ENCODE data around the gene HOXA2.
A peak's percentile ranks its signal among the peaks of the same experiment; 100 is the strongest.

The HOXA2 gene

DNA sequence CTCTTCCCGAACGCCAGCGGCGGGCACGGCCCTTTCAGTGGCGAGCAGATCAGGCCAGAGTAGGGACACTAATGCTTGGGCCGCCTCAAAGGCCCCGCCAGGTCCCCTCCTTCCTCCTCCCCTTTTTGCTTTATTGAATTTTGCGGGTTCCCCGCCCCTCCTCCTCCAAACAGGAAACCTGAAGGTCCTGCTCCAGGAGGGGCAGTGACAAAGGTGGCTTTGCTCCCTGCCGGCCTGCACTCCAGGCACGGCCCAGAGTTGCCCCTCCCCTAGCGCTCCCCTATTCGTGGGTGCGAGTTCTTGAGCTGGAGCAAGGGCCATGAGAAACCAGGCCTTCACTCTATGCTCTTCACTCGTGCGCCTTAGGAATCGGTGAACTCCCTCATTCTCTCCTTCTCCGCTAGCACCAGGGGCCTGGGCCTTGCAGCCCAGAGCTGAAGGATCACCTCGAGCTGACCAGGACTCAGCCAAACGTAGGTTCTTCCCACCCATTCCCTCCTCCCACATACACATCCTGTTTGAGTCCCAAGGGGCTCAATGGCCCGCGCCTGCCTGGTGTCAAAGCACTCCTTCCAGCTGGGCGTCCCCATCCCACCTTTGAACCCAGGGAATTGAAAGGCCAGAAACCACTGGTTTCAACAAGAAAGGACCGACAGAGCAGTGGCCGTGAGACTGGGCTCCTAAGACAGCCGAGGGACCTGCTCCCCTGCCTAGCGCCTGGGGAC is 45.7 kb upstream of the HOXA2 start (continued):
- TF ChIP-seq, protein P1, sequence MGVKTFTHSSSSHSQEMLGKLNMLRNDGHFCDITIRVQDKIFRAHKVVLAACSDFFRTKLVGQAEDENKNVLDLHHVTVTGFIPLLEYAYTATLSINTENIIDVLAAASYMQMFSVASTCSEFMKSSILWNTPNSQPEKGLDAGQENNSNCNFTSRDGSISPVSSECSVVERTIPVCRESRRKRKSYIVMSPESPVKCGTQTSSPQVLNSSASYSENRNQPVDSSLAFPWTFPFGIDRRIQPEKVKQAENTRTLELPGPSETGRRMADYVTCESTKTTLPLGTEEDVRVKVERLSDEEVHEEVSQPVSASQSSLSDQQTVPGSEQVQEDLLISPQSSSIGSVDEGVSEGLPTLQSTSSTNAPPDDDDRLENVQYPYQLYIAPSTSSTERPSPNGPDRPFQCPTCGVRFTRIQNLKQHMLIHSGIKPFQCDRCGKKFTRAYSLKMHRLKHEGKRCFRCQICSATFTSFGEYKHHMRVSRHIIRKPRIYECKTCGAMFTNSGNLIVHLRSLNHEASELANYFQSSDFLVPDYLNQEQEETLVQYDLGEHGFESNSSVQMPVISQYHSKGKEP (tag by site-specific recombination; IDR thresholded peaks at IDR 0.05), result no peak
- TF ChIP-seq ZNF785 (tag by site-specific recombination; IDR thresholded peaks at IDR 0.05) (no peak), ZNF660 (tag by site-specific recombination; IDR thresholded peaks at IDR 0.05) (no peak), KLF9 (tag by site-specific recombination; IDR thresholded peaks at IDR 0.05; ENCODE audit: low read depth) (no peak), HOXD13 (CRISPR knock-in tag; IDR thresholded peaks at IDR 0.05; ENCODE audit: borderline replicate concordance) (no peak), ZNF248 (tag by site-specific recombination; IDR thresholded peaks at IDR 0.05) (no peak), SCRT1 (tag by site-specific recombination; IDR thresholded peaks at IDR 0.05; ENCODE audit: borderline replicate concordance) (no peak), ZNF830 (tag by site-specific recombination; IDR thresholded peaks at IDR 0.05; ENCODE audit: low read depth) (no peak), ZNF155 (tag by site-specific recombination; IDR thresholded peaks at IDR 0.05) (no peak), HOXC10 (CRISPR knock-in tag; IDR thresholded peaks at IDR 0.05) (no peak), ZNF707 (tag by site-specific recombination; IDR thresholded peaks at IDR 0.05) (no peak), ZNF394 (tag by site-specific recombination; IDR thresholded peaks at IDR 0.05; ENCODE audit: borderline replicate concordance) (no peak), GFI1B (tag by site-specific recombination; IDR thresholded peaks at IDR 0.05) (no peak), ZNF596 (tag by site-specific recombination; IDR thresholded peaks at IDR 0.05) (no peak), SALL2 (tag by site-specific recombination; IDR thresholded peaks at IDR 0.05; ENCODE audit: borderline replicate concordance) (no peak), ZNF548 (tag by site-specific recombination; IDR thresholded peaks at IDR 0.05) (no peak), ZNF174 (tag by site-specific recombination; IDR thresholded peaks at IDR 0.05) (no peak), ZNF112 (tag by site-specific recombination; IDR thresholded peaks at IDR 0.05) (no peak)
- TF ChIP-seq, protein P2, sequence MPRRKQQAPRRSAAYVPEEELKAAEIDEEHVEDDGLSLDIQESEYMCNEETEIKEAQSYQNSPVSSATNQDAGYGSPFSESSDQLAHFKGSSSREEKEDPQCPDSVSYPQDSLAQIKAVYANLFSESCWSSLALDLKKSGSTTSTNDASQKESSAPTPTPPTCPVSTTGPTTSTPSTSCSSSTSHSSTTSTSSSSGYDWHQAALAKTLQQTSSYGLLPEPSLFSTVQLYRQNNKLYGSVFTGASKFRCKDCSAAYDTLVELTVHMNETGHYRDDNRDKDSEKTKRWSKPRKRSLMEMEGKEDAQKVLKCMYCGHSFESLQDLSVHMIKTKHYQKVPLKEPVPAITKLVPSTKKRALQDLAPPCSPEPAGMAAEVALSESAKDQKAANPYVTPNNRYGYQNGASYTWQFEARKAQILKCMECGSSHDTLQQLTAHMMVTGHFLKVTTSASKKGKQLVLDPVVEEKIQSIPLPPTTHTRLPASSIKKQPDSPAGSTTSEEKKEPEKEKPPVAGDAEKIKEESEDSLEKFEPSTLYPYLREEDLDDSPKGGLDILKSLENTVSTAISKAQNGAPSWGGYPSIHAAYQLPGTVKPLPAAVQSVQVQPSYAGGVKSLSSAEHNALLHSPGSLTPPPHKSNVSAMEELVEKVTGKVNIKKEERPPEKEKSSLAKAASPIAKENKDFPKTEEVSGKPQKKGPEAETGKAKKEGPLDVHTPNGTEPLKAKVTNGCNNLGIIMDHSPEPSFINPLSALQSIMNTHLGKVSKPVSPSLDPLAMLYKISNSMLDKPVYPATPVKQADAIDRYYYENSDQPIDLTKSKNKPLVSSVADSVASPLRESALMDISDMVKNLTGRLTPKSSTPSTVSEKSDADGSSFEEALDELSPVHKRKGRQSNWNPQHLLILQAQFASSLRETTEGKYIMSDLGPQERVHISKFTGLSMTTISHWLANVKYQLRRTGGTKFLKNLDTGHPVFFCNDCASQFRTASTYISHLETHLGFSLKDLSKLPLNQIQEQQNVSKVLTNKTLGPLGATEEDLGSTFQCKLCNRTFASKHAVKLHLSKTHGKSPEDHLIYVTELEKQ (tag by site-specific recombination; IDR thresholded peaks at IDR 0.05; ENCODE audit: borderline replicate concordance), result no peak
- TF ChIP-seq, protein P3, sequence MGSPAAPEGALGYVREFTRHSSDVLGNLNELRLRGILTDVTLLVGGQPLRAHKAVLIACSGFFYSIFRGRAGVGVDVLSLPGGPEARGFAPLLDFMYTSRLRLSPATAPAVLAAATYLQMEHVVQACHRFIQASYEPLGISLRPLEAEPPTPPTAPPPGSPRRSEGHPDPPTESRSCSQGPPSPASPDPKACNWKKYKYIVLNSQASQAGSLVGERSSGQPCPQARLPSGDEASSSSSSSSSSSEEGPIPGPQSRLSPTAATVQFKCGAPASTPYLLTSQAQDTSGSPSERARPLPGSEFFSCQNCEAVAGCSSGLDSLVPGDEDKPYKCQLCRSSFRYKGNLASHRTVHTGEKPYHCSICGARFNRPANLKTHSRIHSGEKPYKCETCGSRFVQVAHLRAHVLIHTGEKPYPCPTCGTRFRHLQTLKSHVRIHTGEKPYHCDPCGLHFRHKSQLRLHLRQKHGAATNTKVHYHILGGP (tag by site-specific recombination; IDR thresholded peaks at IDR 0.05), result no peak
- TF ChIP-seq, protein P4, sequence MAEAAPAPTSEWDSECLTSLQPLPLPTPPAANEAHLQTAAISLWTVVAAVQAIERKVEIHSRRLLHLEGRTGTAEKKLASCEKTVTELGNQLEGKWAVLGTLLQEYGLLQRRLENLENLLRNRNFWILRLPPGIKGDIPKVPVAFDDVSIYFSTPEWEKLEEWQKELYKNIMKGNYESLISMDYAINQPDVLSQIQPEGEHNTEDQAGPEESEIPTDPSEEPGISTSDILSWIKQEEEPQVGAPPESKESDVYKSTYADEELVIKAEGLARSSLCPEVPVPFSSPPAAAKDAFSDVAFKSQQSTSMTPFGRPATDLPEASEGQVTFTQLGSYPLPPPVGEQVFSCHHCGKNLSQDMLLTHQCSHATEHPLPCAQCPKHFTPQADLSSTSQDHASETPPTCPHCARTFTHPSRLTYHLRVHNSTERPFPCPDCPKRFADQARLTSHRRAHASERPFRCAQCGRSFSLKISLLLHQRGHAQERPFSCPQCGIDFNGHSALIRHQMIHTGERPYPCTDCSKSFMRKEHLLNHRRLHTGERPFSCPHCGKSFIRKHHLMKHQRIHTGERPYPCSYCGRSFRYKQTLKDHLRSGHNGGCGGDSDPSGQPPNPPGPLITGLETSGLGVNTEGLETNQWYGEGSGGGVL (tag by site-specific recombination; IDR thresholded peaks at IDR 0.05), result peak; percentile 34; the same call in 1 of the 2 replicates
- TF ChIP-seq, protein P5, sequence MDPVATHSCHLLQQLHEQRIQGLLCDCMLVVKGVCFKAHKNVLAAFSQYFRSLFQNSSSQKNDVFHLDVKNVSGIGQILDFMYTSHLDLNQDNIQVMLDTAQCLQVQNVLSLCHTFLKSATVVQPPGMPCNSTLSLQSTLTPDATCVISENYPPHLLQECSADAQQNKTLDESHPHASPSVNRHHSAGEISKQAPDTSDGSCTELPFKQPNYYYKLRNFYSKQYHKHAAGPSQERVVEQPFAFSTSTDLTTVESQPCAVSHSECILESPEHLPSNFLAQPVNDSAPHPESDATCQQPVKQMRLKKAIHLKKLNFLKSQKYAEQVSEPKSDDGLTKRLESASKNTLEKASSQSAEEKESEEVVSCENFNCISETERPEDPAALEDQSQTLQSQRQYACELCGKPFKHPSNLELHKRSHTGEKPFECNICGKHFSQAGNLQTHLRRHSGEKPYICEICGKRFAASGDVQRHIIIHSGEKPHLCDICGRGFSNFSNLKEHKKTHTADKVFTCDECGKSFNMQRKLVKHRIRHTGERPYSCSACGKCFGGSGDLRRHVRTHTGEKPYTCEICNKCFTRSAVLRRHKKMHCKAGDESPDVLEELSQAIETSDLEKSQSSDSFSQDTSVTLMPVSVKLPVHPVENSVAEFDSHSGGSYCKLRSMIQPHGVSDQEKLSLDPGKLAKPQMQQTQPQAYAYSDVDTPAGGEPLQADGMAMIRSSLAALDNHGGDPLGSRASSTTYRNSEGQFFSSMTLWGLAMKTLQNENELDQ (tag by site-specific recombination; IDR thresholded peaks at IDR 0.05; ENCODE audit: low read depth), result no peak
- TF ChIP-seq, protein P6, sequence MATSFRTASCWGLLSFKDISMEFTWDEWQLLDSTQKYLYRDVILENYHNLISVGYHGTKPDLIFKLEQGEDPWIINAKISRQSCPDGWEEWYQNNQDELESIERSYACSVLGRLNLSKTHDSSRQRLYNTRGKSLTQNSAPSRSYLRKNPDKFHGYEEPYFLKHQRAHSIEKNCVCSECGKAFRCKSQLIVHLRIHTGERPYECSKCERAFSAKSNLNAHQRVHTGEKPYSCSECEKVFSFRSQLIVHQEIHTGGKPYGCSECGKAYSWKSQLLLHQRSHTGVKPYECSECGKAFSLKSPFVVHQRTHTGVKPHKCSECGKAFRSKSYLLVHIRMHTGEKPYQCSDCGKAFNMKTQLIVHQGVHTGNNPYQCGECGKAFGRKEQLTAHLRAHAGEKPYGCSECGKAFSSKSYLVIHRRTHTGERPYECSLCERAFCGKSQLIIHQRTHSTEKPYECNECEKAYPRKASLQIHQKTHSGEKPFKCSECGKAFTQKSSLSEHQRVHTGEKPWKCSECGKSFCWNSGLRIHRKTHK (tag by site-specific recombination; IDR thresholded peaks at IDR 0.05), result no peak

Measured in HEK293 (cell line).